ENCODE data around the gene ACR.

GRCh38 chr22:50737728-50738648, at the start of gene ACR:
- no peak for TF ChIP-seq ELF4 (IDR thresholded peaks at IDR 0.05)
- no peak for TF ChIP-seq PKNOX1 (IDR thresholded peaks at IDR 0.05)
- TF ChIP-seq TARDBP (IDR thresholded peaks at IDR 0.05) = no peak
- TF ChIP-seq BHLHE40 (IDR thresholded peaks at IDR 0.05; ENCODE audit: borderline replicate concordance) = no peak
- no peak for TF ChIP-seq SUZ12 (IDR thresholded peaks at IDR 0.05)
